Anterior cingulate cortex (tissue), 58 donors: Measurements from ENCODE around the gene ZNF12.

ENCODE experiments used
- DNase-seq, 58 donors: peaks; one replicate each; lab custom pipeline; 2025; lab: John Stamatoyannopoulos, UW

Gene ZNF12

GRCh38 chr7:6648066-6648814 is 58.5 kb downstream of the ZNF12 start:
- no peak for DNase-seq

GRCh38 chr7:6647541-6647940 is 59.2 kb downstream of the ZNF12 start:
- no peak for DNase-seq

GRCh38 chr7:6647080-6647479 is 59.7 kb downstream of the ZNF12 start:
- no peak for DNase-seq

GRCh38 chr7:6646465-6646864 is 60.3 kb downstream of the ZNF12 start:
- DNase-seq, result no peak

GRCh38 chr7:6644728-6645127 is 62.0 kb downstream of the ZNF12 start:
- no peak for DNase-seq

GRCh38 chr7:6643915-6644625 is 62.7 kb downstream of the ZNF12 start:
- no peak for DNase-seq

GRCh38 chr7:6642861-6643640 is 63.7 kb downstream of the ZNF12 start:
- DNase-seq, result no peak

- DNase-seq, result no peak
Measured at GRCh38 chr7:6642239-6642839, 64.4 kb downstream of the ZNF12 start.

- no peak for DNase-seq
Measured at GRCh38 chr7:6641305-6642035, 65.3 kb downstream of the ZNF12 start.

- DNase-seq, result peak in 1 of 58 donors; percentile 14
Measured at GRCh38 chr7:6640246-6640721, 66.5 kb downstream of the ZNF12 start.

- no peak for DNase-seq
Measured at GRCh38 chr7:6639627-6640026, 67.1 kb downstream of the ZNF12 start.

- no peak for DNase-seq
Measured at GRCh38 chr7:6639032-6639431, 67.7 kb downstream of the ZNF12 start.
